GM23248 (cell line): ENCODE data around the gene PRUNE1.

Experiments
- EZH2 ChIP-seq: fragments of 200-600 bp; sonication (generic); IDR thresholded peaks from 2 replicates; pipeline ENCODE4 v1.6.1; 2018; ENCODE audit warnings: antibody characterized with exemption, mild to moderate bottlenecking; ENCODE audit not compliant: insufficient read depth, poor library complexity, severe bottlenecking
- EZH2phosphoT487 ChIP-seq: fragments of 200-600 bp; sonication (generic); IDR thresholded peaks from 2 replicates; pipeline ENCODE4 v1.6.1; 2018; ENCODE audit warnings: antibody characterized with exemption, moderate library complexity, mild to moderate bottlenecking, low read depth; ENCODE audit not compliant: insufficient read depth

GRCh38 chr1:150981177-150981804 is 27.0 kb upstream of the PRUNE1 start:
- TF ChIP-seq EZH2phosphoT487 (no peak), EZH2 (no peak)
